GM19023 (cell line): ENCODE data around the gene CPD.
"Not testable (repeated sequence)": the region's sequence is repeated elsewhere in the genome, so short reads cannot be mapped to it uniquely, and the experiment has no call there.

Experiments used
- ATAC-seq: cut with Tn5 transposase; IDR thresholded peaks from one replicate; pipeline ENCODE4 v1.9.1; 2021; ENCODE audit warnings: mild to moderate bottlenecking, moderate library complexity; ENCODE audit not compliant: unreplicated experiment

The CPD gene

DNA sequence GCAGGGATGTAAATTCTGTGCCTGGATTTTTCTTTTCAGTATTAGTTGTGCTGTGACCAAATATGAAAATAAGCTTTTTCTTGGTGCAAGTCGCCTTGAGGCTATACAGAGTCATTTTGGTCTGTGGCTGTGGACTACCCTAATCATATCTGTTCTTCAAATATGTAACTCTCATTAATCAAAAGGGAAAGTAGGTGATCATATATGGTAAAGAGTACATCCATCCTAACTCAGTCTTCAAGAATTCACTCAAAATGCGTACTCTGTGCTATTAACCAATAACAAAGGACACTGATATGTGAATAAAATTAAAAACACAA, 2.6 kb downstream of the CPD start:
- ATAC-seq, result no peak

DNA sequence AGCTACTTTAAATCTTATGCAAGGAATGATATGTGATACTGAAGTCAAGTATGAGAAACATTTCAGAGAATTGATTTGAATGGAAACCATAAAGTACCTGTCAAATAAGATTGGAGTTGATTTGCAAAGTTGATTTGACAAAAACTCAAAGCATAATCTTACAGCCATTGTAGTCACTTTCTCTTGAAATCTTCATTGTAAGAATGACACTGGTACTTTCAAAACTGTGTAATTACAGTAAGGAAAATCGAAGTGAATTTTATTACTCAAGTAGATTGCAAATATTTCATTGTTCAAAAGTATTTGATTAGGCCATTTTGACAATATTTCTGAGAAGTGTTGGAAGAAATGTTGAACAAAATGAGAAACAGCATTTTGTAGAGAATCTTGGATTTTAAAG, 3.6 kb downstream of the CPD start:
- ATAC-seq, result no peak

- ATAC-seq, result no peak
Measured at GRCh38 chr17:30388321-30389179, 9.8 kb downstream of the CPD start.

GRCh38 chr17:30389756-30390300, 11.1 kb downstream of the CPD start:
- ATAC-seq, result no peak

- ATAC-seq, result no peak
Measured at GRCh38 chr17:30391534-30391933, 12.8 kb downstream of the CPD start.

- ATAC-seq, result no peak
Measured at GRCh38 chr17:30393491-30393890, 14.8 kb downstream of the CPD start.

DNA sequence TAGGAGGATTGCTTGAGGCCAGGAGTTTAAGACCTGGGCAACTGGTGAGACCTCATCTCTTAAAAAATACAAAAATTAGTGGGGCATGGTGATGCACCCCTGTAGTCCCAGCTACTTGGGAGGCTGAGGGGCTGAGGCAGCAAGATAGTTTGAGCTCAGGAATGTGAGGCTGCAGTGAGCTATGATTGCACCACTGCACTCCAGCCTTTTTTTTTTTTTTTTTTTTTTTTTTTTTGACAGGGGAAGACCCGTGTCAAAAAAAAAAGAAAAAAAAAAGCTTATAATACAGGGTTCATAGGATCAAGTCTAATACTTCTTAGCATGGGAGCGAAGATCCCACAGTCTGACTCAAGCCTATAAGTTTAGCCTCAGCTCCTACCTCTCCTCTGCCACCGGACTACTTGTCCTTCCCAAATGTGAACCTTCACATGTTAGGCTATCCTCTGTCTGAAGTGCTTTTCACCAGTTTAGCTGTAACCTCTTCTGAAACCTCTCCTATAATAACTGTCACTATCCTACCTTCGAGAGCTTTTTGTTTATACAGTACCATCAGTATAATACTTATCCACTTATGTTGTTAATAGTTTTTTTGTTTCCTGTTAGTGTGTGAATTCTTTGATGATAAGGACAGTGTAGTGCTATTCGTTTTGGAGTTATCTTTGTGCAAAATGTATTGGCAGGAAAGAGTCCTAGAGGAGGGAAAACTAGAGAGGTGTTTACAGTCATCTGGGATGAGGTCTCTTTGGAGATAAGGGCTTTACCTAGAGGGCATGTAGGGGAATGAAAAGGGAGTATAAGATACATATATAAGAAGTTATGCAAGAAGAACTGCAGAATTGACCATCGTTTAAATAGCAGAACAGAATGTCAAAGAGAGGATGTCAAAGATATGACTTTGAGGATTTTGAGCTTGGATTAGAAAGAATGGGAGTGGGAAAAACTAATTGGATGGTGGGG, 15.5 kb downstream of the CPD start:
- no peak for ATAC-seq

- ATAC-seq, result no peak
Measured at GRCh38 chr17:30395398-30396022, 16.8 kb downstream of the CPD start.

DNA sequence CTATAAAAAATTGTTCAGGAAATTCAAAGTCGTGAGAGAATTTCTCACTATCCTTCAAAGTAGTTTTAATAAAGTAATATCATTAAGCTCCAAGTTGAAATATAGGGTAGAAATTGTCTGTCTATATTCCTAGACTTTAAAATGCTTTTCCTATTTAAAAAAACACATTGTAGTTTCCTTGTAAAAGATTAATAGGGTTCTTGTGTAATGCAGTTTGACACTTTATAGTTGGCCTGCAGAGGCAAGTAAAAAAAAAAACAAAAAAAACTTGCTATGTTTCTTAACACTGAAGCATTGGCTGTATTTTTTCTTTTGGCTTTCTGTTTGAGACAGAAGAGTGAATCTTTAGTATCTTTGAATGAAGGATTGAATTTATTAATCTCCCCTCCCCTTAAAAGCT, 17.4 kb downstream of the CPD start:
- ATAC-seq, result no peak

DNA sequence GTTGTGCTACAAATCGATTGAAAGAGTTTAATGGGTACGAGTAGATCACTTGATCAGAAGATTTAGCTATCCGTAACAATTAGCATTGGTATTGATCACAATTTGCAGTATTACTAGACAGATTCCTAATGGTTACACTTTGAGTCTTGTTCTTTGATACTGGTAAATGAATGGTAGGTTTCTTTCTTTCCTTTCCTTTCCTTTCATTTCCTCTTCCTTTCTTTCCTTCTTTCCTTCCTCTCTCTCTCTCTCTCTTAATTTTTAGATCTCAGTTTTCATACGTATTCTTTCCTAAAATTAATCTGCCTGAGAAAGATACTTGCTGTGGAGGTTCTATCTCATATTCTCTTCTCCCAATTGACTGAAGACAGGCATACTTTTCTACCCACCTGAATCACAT, 17.9 kb downstream of the CPD start:
- ATAC-seq, result no peak

- no peak for ATAC-seq
Measured at GRCh38 chr17:30398328-30399041, 19.8 kb downstream of the CPD start.

DNA sequence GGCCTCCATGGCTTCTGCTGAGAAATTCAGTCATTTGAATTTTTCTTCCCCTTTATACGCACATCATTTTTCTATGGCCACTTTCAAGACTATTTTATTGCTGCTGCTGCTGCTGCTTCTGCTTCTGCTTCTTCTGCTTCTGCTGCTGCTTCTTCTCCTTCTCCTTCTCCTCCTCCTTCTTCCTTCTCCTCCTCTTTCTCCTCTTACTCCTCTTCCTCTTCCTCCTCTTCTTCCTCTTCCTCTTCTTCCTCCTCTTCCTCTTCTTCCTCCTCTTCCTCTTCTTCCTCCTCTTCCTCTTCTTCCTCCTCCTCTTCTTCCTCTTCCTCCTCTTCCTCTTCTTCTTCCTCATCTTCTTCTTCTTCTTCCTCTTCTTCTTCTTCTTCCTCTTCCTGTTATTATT, 22.4 kb downstream of the CPD start:
- ATAC-seq, result no peak

DNA sequence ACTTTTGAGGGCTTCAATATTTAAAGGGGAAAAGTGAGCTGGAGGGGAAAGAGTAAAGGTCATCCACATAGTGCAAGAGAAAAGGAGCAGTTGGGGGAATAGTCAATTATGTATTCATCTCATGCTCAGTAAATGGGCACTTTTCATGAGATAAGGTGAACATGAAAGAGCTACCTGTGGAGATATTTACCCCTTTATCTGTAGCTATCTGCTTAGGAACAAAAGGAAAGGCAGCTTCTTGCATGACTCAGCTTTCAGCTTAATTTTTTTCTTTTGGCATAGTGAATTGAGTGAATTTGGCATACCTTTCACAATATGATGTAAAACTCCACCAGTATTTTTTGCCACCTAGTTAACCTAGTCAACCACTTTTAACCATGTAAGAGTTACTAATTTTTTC, 26.4 kb downstream of the CPD start:
- no peak for ATAC-seq

GRCh38 chr17:30410627-30411026, 31.9 kb downstream of the CPD start:
- not testable (repeated sequence) for ATAC-seq

- ATAC-seq, result not testable (repeated sequence)
Measured at GRCh38 chr17:30412008-30412496, 33.3 kb downstream of the CPD start.

GRCh38 chr17:30413109-30413508, 34.4 kb downstream of the CPD start:
- no peak for ATAC-seq

- no peak for ATAC-seq
Measured at GRCh38 chr17:30414486-30414885, 35.8 kb downstream of the CPD start.

GRCh38 chr17:30415491-30415890, 36.8 kb downstream of the CPD start:
- no peak for ATAC-seq

DNA sequence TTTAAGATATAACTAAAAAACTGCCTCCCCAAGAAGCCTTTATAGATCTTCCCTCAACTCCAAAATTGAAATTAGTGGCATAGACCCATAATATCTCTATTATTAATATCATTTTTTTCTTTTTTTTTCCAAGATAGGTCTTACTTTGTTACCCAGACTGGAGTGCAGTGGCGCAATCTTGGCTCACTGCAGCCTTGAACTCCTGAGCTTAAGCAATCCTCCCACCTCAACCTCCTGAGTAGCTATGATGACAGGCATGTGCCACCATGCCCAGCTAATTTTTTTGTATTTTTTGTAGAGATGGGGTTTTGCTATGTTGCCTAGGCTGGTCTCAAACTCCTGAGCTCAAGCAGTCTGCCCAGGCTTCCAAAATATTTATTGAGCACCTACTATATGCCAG, 39.3 kb downstream of the CPD start:
- ATAC-seq, result not testable (repeated sequence)

- no peak for ATAC-seq
Measured at GRCh38 chr17:30421592-30421991, 42.9 kb downstream of the CPD start.
